Measurements from ENCODE around the gene CDKN1C.

The CDKN1C gene

GRCh38 chr11:2841411-2842190 is 44.0 kb downstream of the CDKN1C start:
- DNase-seq: no peak

GRCh38 chr11:2839395-2839943 is 46.1 kb downstream of the CDKN1C start:
- no peak for DNase-seq

- no peak for DNase-seq
Observed at GRCh38 chr11:2838676-2839294, 46.8 kb downstream of the CDKN1C start.

- no peak for DNase-seq
Observed at GRCh38 chr11:2838091-2838490, 47.5 kb downstream of the CDKN1C start.

GRCh38 chr11:2837651-2838050 is 47.9 kb downstream of the CDKN1C start:
- DNase-seq: no peak

GRCh38 chr11:2837096-2837601 is 48.4 kb downstream of the CDKN1C start:
- DNase-seq: no peak

GRCh38 chr11:2836315-2837095 is 49.1 kb downstream of the CDKN1C start:
- DNase-seq: no peak

- no peak for DNase-seq
Observed at GRCh38 chr11:2835751-2836150, 49.8 kb downstream of the CDKN1C start.

GRCh38 chr11:2835296-2835695 is 50.3 kb downstream of the CDKN1C start:
- no peak for DNase-seq

- no peak for DNase-seq
Observed at GRCh38 chr11:2834503-2835273, 50.9 kb downstream of the CDKN1C start.

- DNase-seq: no peak
Observed at GRCh38 chr11:2833716-2834502, 51.7 kb downstream of the CDKN1C start.

All from COR-L47 (cell line).